Ovary (tissue), 9 donors: ENCODE results near the gene SH2D4B. TPM values are rescaled to one million over a fixed set of nuclear protein-coding genes. Genes with fewer than 3 reads are reported as not detected.

Source experiments
- DNase-seq, 5 donors: peaks; one replicate each; pipeline ENCODE4 v3.0.0-alpha.2; 2019 to 2020
- H3K27ac ChIP-seq, 2 donors: fragments of 200-600 bp; one replicate each; pipeline versions ENCODE4 v1.5.1 to v1.8.0; 2019 to 2022
- H3K27me3 ChIP-seq: fragments of 200-600 bp; one replicate; pipeline ENCODE4 v1.8.0; 2022
- H3K36me3 ChIP-seq: fragments of 200-600 bp; sonication (generic); one replicate; pipeline ENCODE4 v1.5.1; 2019
- H3K4me1 ChIP-seq: one replicate; pipeline ENCODE4 v1.8.1; 2013; ENCODE audit warnings: mild to moderate bottlenecking, moderate library complexity; ENCODE audit not compliant: insufficient read depth
- H3K4me3 ChIP-seq: fragments of 200-600 bp; sonication (generic); one replicate; pipeline ENCODE4 v1.5.1; 2017
- H3K9me3 ChIP-seq, 2 donors: fragments of 200-600 bp in 1 of 2; sonication (generic) in 1 of 2; one replicate each; pipeline versions ENCODE4 v1.5.1 to v1.8.1; 2013 to 2019; ENCODE audit warnings: mild to moderate bottlenecking in 1 of 2, moderate library complexity in 1 of 2
- EP300 ChIP-seq: sonication (generic); formaldehyde crosslinking; IDR thresholded peaks from one replicate; pipeline ENCODE4 v1.6.1; 2017; ENCODE audit warnings: antibody characterized with exemption
- POLR2A ChIP-seq: fragments of 450-650 bp; IDR thresholded peaks from one replicate; pipeline ENCODE4 v1.6.1; 2017; ENCODE audit warnings: antibody characterized with exemption, mild to moderate bottlenecking, moderate library complexity
- WGBS, 3 donors: extraction: QIAGEN DNeasy Blood & Tissue Kit in 1 of 3; methylation state at CpG; one replicate each; pipeline versions ENCODE4 v1.1.5 to v1.1.7; 2013 to 2017; 5-methylcytosine and 5-hydroxymethylcytosine counted together
- intact Hi-C, 4 donors: fragments of 100-400 bp; cut with DNase I; formaldehyde crosslinking; loops; one replicate each; pipeline versions ENCODE4 v1.11.0 to v1.15.1; 2022 to 2023
- polyA plus RNA-seq, 2 donors: library from polyadenylated mRNA; stranded (reverse); fragments of 200-250 nt in 1 of 2; fragments of 350-450 nt in 1 of 2; fragmentation: Illumina TruSeq in 1 of 2; extraction: RNeasy Lipid Tissue Mini Kit (QIAGEN cat#74804) in 1 of 2; gene quantifications; one replicate each; pipeline ENCODE4 v1.2.3, GENCODE V29; 2013 to 2014
- total RNA-seq, 7 donors: library from RNA; depleted of rRNA in 2 of 7; stranded (reverse); fragments of >200 nt in 2 of 7; fragmentation: NEBNext Ultra II Directional in 3 of 7; extraction: Animal tissue kit (Norgen Biotek cat#: 25700) in 3 of 7; gene quantifications; one replicate each; pipeline versions ENCODE4 v1.1.0 to v1.2.4, GENCODE V29; 2016 to 2023
- TF ChIP-seq, protein P1 (sequence below), 3 donors: fragments of 450-650 bp in 2 of 3; fragments of 200-600 bp in 1 of 3; IDR thresholded peaks; one replicate each; pipeline versions ENCODE4 v1.5.1 to v1.8.0; 2016 to 2022; ENCODE audit warnings: antibody characterized with exemption in 3 of 3, mild to moderate bottlenecking in 1 of 3
- donor health status: DM: no; HTN: no; CAD: no; lungs with moderate emphysema.
- donor health status: DM: no; HTN: no; CAD: no.
- donor health status: Bipolar disorder and iron deficiency.
- donor health status: DM: yes; HTN: yes; CAD: no.
- donor health status: DM: no; HTN: no; CAD: no.
- donor health status: DM: yes; HTN: yes; CAD: no.

Gene SH2D4B
- total and polyA plus RNA-seq, 9 donors = 0.05 to 0.53 (median 0.10) TPM; not detected in 5

DNA sequence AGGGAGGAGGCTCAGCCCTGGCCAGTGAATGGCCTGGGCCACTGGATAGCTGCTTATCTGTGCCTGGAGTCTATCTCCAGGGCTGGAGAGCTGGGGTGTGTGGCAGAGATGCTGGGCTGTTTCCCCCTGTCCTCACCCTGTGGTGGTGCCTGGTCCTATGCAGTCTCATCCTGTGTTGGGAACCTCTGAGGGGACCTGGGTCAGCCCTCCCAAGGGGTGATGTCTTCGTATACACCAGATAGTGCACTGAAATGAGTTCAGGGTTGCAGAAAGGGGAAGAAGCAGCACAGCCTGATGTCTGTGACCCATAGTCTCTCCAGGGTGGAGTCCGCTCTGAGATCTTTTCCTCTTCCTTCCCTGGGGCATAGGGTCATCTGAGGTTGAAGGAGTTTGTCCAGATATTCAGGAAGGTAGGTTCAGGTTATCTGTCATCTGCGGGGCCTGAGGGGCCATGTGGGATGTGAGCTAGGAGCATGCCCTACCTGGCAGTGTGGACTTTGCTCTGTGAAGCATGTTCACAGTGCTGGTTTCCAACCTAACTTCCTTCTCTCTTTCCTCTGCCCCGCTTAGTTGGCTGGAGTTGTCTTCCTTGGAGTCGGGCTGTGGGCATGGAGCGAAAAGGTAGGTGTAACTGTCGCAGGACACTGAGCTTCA lies 33.4 kb upstream of the SH2D4B start:
- Histone ChIP-seq H3K9me3 (no peaks in the 10 kb centered on the region), H3K36me3 (no peaks in the 10 kb centered on the region), H3K4me1 (peaks cover 35% of the 10 kb centered on the region), H3K27me3 (no peaks in the 10 kb centered on the region), H3K27ac (no peak overlapping the region), H3K4me3 (no peak overlapping the region)
- intact Hi-C loops = loop anchor here in 3 of 4 donors (2.0 to 10.0 kb wide), 4 partner anchors 52 to 99 kb away; partner anchors contain the start of genes PRXL2A (in 1 of the 3) and TSPAN14 (in 1 of the 3)
- TF ChIP-seq EP300 (no peak), POLR2A (no peak)
- TF ChIP-seq, protein P1, sequence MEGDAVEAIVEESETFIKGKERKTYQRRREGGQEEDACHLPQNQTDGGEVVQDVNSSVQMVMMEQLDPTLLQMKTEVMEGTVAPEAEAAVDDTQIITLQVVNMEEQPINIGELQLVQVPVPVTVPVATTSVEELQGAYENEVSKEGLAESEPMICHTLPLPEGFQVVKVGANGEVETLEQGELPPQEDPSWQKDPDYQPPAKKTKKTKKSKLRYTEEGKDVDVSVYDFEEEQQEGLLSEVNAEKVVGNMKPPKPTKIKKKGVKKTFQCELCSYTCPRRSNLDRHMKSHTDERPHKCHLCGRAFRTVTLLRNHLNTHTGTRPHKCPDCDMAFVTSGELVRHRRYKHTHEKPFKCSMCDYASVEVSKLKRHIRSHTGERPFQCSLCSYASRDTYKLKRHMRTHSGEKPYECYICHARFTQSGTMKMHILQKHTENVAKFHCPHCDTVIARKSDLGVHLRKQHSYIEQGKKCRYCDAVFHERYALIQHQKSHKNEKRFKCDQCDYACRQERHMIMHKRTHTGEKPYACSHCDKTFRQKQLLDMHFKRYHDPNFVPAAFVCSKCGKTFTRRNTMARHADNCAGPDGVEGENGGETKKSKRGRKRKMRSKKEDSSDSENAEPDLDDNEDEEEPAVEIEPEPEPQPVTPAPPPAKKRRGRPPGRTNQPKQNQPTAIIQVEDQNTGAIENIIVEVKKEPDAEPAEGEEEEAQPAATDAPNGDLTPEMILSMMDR (IDR thresholded peaks at IDR 0.05) = no peak
- WGBS, 3 donors = 85 to 88% (median 87%) methylated on average over 7 of the region's 7 CpGs
- peak in 1 of 5 donors; percentile 24 for DNase-seq

DNA sequence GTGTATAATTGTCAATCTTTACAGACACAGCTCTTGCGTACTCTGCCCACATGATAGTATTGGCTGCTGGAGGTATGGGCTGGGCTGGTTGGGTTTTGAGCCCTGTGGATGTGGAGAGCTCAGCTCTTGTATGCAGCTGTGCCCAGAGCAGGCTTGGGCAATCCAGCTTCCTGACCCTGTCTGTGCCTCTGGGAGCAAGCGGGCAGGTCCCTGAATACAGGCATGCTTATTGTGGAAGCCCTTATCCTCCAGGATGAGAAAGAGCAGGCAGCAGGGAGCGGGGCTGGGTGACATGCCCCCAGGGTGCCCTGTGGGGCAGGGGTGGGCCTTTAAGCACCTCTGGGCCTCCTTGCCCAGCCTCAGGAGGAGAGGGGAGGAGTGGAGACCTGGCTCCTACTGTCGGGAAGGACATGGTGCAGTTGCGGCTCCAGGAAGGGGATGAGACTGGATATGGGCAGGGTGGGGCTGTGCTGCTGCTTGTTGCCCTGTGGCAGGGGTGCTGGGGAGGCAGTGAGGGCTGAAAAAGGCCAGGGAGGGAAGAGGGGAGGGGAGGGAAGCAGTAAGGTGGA lies 32.7 kb upstream of the SH2D4B start:
- Histone ChIP-seq H3K27me3 (no peaks in the 10 kb centered on the region), H3K27ac (peak overlapping the region; percentile 29 to 46), H3K36me3 (no peaks in the 10 kb centered on the region), H3K4me3 (no peak overlapping the region), H3K4me1 (peaks cover 28% of the 10 kb centered on the region), H3K9me3 (no peaks in the 10 kb centered on the region)
- DNase-seq = peak in 1 of 5 donors; percentile 36
- WGBS, 3 donors = 77 to 82% (median 80%) methylated on average over 5 of the region's 5 CpGs
- TF ChIP-seq, protein P1 (IDR thresholded peaks at IDR 0.05) = no peak
- TF ChIP-seq EP300 (no peak), POLR2A (no peak)
- intact Hi-C loops = loop anchor here in 3 of 4 donors (2.0 to 10.0 kb wide), 5 partner anchors 53 to 100 kb away; partner anchors contain the start of genes PRXL2A (in 1 of the 3) and TSPAN14 (in 1 of the 3)

DNA sequence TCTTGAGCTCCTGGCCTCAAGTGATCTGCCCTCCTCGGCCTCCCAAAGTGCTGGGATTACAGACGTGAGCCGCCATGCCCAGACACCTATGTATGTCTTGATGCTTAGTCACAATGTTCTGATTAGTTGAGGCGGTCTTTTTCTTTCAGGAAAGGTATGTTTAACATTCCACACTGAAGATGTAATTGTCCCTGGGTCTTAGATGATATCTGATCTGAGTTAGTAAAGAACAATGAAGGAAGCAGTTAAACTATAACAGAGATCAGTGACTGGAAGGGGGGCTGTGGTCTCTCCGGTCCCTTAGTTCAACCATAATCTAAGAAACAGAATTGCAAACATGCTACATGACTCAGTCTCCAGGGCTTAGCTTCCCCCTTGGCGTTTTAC lies 31.5 kb upstream of the SH2D4B start:
- DNase-seq = no peak
- Histone ChIP-seq H3K4me1 (peaks cover 22% of the 10 kb centered on the region), H3K9me3 (no peaks in the 10 kb centered on the region), H3K27me3 (no peaks in the 10 kb centered on the region), H3K36me3 (no peaks in the 10 kb centered on the region), H3K27ac (no peak overlapping the region), H3K4me3 (no peak overlapping the region)
- TF ChIP-seq, protein P1 (IDR thresholded peaks at IDR 0.05) = no peak
- no peak for TF ChIP-seq EP300
- TF ChIP-seq POLR2A = no peak
- intact Hi-C loops = loop anchor here in 1 of 4 donors (5.0 to 10.0 kb wide), 2 partner anchors 64 to 101 kb away; partner anchors contain the start of gene PRXL2A
- 88 to 92% (median 92%) methylated on average over 6 of the region's 6 CpGs for WGBS, 3 donors

DNA sequence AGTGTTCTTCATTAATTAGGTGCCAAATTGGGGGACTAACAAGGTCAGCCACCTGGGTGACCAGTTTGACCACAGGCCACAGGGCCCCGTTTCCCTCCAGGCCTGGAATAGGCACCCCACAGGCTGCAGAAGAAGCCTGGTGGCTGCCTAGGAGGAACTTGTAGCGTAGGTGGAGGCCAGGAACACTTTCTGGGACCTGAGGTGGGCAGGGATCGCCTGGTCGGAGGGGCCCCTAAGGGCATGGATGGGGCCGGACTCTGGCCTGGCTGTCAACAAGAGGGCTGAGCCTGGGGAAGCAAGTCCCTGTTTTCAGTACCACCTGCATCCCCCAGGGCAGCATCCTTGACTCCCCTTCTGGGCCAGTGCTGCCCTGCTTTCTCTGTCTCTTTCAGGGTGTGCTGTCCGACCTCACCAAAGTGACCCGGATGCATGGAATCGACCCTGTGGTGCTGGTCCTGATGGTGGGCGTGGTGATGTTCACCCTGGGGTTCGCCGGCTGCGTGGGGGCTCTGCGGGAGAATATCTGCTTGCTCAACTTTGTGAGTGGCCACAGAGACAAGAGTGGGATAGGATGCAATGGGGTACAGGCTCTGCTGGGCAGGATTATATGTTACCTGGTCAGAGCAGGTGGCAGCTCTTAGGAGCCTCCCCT lies 30.7 kb upstream of the SH2D4B start:
- Histone ChIP-seq H3K27ac (peak overlapping the region in 1 of 2 donors; percentile 21), H3K4me3 (no peak overlapping the region), H3K27me3 (no peaks in the 10 kb centered on the region), H3K4me1 (peaks cover 14% of the 10 kb centered on the region), H3K36me3 (no peaks in the 10 kb centered on the region), H3K9me3 (no peaks in the 10 kb centered on the region)
- DNase-seq = no peak
- WGBS, 3 donors = 80 to 89% (median 84%) methylated on average over 13 of the region's 13 CpGs
- TF ChIP-seq POLR2A = no peak
- no peak for TF ChIP-seq EP300
- TF ChIP-seq, protein P1 (IDR thresholded peaks at IDR 0.05) = no peak
- intact Hi-C loops = loop anchor here in 1 of 4 donors (5.0 to 10.0 kb wide), 2 partner anchors 65 to 102 kb away; partner anchors contain the start of gene PRXL2A
